ENCODE data around the gene WBP2.

DNA sequence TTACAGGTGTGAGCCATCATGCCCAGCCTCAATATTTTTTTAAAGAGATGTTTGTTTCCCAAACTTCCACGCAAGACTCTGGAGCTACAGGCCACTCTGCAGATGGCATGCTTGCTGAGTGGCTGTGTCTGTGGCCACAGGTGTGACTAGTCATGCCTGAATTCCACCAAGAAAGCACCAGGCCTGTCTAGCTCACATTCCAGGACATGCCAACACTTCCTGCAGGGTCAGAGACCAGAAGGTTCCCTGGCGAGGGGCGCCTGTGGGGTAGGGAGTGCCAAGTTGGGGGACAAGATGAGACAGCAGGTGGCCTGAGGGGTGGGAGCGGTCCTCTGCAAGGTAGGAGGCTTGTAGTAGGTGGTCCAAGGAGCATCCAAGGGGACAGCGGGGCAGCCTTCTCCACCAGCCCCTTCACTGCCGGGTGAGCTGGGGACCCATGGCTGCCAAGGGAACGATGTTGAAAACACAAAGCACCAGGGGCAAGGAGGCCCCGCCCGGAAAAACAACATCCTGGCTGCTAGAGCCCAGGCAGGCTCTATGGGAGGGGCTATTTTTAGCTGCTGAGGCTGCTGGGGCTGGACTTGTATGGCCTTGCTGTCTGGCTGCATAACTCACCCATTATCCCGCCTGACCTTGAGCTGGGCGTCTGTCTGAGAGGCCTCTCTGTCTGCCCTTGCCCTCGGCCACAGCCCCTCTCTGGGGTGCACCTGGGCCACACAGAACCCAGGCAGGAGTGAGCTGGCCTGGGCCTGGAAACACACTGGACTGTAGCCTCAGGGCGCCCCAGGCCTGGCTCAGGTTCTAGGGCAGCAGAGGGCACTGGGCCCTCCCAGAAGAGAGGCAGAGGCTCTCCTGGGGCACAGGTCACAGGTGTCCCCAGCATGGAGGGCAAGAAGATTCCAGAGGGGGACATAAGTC is 17.6 kb upstream of the WBP2 start:
- TF ChIP-seq HDAC6 (IDR thresholded peaks at IDR 0.05; ENCODE audit: unreplicated experiment) (no peak), HDAC2 (IDR thresholded peaks at IDR 0.05) (no peak), EP300 (IDR thresholded peaks at IDR 0.05; ENCODE audit: borderline replicate concordance in 1 of 2, control insufficient read depth in 1 of 2, low read depth in 2 of 2, low read length in 2 of 2) (no peak), RBBP5 (conservative IDR thresholded peaks at IDR 0.05) (no peak), POLR2A (IDR thresholded peaks at IDR 0.05; ENCODE audit: low read depth, low read length) (no peak), BRCA1 (IDR thresholded peaks at IDR 0.05; ENCODE audit: low read depth, low read length) (no peak), GABPA (IDR thresholded peaks at IDR 0.05; ENCODE audit: low read depth) (no peak), CHD2 (IDR thresholded peaks at IDR 0.05; ENCODE audit: borderline replicate concordance, low read depth, low read length) (no peak)
- TF ChIP-seq, protein P1, sequence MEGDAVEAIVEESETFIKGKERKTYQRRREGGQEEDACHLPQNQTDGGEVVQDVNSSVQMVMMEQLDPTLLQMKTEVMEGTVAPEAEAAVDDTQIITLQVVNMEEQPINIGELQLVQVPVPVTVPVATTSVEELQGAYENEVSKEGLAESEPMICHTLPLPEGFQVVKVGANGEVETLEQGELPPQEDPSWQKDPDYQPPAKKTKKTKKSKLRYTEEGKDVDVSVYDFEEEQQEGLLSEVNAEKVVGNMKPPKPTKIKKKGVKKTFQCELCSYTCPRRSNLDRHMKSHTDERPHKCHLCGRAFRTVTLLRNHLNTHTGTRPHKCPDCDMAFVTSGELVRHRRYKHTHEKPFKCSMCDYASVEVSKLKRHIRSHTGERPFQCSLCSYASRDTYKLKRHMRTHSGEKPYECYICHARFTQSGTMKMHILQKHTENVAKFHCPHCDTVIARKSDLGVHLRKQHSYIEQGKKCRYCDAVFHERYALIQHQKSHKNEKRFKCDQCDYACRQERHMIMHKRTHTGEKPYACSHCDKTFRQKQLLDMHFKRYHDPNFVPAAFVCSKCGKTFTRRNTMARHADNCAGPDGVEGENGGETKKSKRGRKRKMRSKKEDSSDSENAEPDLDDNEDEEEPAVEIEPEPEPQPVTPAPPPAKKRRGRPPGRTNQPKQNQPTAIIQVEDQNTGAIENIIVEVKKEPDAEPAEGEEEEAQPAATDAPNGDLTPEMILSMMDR (IDR thresholded peaks at IDR 0.05 in 2 of 3, conservative IDR thresholded peaks at IDR 0.05 in 1 of 3; ENCODE audit: control insufficient read depth in 2 of 3, extremely low read depth in 1 of 3, insufficient read depth in 1 of 3, low read depth in 3 of 3, low read length in 3 of 3), result no peak
- TF ChIP-seq, protein P2, sequence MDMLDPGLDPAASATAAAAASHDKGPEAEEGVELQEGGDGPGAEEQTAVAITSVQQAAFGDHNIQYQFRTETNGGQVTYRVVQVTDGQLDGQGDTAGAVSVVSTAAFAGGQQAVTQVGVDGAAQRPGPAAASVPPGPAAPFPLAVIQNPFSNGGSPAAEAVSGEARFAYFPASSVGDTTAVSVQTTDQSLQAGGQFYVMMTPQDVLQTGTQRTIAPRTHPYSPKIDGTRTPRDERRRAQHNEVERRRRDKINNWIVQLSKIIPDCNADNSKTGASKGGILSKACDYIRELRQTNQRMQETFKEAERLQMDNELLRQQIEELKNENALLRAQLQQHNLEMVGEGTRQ (IDR thresholded peaks at IDR 0.05; ENCODE audit: borderline replicate concordance, low read depth, low read length), result no peak
- TF ChIP-seq, protein P3, sequence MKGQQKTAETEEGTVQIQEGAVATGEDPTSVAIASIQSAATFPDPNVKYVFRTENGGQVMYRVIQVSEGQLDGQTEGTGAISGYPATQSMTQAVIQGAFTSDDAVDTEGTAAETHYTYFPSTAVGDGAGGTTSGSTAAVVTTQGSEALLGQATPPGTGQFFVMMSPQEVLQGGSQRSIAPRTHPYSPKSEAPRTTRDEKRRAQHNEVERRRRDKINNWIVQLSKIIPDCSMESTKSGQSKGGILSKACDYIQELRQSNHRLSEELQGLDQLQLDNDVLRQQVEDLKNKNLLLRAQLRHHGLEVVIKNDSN (IDR thresholded peaks at IDR 0.05; ENCODE audit: borderline replicate concordance, extremely low read length, insufficient read depth, low read depth, low read length), result no peak
- TF ChIP-seq, protein P4, sequence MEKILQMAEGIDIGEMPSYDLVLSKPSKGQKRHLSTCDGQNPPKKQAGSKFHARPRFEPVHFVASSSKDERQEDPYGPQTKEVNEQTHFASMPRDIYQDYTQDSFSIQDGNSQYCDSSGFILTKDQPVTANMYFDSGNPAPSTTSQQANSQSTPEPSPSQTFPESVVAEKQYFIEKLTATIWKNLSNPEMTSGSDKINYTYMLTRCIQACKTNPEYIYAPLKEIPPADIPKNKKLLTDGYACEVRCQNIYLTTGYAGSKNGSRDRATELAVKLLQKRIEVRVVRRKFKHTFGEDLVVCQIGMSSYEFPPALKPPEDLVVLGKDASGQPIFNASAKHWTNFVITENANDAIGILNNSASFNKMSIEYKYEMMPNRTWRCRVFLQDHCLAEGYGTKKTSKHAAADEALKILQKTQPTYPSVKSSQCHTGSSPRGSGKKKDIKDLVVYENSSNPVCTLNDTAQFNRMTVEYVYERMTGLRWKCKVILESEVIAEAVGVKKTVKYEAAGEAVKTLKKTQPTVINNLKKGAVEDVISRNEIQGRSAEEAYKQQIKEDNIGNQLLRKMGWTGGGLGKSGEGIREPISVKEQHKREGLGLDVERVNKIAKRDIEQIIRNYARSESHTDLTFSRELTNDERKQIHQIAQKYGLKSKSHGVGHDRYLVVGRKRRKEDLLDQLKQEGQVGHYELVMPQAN (conservative IDR thresholded peaks at IDR 0.05), result no peak

Data from GM12878 (cell line).